OCI-LY3 (cell line): ENCODE data around the gene RPS21.

Experiments used
- EZH2phosphoT487 ChIP-seq: fragments of 200-600 bp; shearing (Covaris generic); IDR thresholded peaks from 2 replicates; pipeline ENCODE4 v1.6.1; 2018; ENCODE audit warnings: antibody characterized with exemption, mixed run types, low read depth
- TF ChIP-seq, protein P1 (sequence below): fragments of 200-600, 300-600 bp; sonication (generic); IDR thresholded peaks from 2 replicates; pipeline ENCODE4 v1.5.1; 2014; ENCODE audit warnings: antibody characterized with exemption, low read length, low read depth

DNA sequence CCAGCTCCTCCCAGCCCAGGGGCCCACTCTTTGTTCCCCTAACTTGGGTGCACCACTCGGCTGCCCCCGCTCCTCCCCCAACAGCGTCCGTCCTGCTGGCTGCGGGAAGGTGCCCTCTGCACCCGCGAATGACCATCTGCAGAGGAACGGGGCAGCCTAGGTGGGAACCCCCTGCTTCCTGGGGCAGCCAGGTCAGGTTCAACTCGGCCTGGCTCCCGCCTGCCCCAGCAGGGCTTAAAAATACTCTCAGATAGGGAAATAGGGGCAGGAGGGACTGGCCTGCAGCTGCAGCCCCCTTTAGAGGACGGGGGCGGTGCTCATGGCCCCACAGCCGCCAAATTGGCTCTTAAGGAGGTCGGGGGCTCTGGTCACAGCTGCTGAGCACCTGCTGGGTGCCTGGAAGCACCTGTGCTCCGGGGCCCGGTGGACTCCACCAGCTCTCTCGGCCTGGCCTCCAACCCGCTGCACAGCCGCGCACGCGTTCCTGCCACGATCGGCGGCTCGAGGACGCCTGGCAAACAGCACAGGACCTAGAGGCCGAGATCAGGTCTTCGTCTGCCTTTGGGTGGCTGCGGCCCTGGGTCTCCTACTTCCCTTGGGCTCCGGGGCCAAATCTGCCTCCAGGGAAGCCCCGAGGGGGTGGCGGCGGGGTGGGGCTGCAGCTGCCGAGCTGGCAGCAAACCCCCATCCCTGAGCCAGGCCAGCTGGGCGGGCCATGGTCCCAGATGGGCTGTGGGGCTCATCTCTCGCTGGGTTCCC is 19.1 kb upstream of the RPS21 start:
- TF ChIP-seq, protein P1, sequence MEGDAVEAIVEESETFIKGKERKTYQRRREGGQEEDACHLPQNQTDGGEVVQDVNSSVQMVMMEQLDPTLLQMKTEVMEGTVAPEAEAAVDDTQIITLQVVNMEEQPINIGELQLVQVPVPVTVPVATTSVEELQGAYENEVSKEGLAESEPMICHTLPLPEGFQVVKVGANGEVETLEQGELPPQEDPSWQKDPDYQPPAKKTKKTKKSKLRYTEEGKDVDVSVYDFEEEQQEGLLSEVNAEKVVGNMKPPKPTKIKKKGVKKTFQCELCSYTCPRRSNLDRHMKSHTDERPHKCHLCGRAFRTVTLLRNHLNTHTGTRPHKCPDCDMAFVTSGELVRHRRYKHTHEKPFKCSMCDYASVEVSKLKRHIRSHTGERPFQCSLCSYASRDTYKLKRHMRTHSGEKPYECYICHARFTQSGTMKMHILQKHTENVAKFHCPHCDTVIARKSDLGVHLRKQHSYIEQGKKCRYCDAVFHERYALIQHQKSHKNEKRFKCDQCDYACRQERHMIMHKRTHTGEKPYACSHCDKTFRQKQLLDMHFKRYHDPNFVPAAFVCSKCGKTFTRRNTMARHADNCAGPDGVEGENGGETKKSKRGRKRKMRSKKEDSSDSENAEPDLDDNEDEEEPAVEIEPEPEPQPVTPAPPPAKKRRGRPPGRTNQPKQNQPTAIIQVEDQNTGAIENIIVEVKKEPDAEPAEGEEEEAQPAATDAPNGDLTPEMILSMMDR, result no peak
- no peak for TF ChIP-seq EZH2phosphoT487
